Activated CD4-positive, alpha-beta T cell treated with anti-CD3 and anti-CD28 coated beads, Interleukin-2, Interleukin-6, amounts not matched to agents 100 ng/mL and 50 ng/mL, durations not matched to agents 16 hours and 8 hours (primary cell): ENCODE data around the gene ENO3.
"Not testable (repeated sequence)": the region's sequence is repeated elsewhere in the genome, so short reads cannot be mapped to it uniquely, and the experiment has no call there.

ENCODE experiments used
- DNase-seq: peaks from one replicate; pipeline ENCODE4 v3.0.0-alpha.2; 2020

The ENO3 gene

DNA sequence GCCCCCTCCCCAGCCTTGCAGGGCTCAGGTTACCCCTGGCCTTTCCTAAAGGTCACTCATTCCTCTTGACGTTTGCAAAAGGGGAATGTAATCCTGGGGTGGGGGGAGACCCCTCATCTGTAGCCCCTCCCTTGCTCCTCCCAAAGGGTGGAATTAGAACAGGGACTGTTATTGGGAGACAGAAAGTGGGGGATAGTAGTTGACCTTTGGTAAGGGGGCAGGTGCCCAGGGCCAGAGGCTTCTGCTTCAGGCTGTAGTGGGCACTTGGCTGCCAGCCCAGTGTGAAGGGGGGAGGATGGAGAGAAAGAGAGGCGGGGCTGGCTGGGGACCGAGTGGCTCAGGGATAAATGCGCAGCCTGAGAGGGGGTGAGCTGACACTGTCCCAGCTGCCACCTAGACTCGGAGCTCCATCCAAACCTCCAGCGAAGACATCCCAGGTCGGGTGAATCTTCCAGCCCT is at the start of gene ENO3:
Gene ENO3, plus strand, starts transcription at position 374 of the 459 bp plus-strand sequence. CDS start 711 bp downstream, outside the sequence.
- peak; percentile 12 for DNase-seq

DNA sequence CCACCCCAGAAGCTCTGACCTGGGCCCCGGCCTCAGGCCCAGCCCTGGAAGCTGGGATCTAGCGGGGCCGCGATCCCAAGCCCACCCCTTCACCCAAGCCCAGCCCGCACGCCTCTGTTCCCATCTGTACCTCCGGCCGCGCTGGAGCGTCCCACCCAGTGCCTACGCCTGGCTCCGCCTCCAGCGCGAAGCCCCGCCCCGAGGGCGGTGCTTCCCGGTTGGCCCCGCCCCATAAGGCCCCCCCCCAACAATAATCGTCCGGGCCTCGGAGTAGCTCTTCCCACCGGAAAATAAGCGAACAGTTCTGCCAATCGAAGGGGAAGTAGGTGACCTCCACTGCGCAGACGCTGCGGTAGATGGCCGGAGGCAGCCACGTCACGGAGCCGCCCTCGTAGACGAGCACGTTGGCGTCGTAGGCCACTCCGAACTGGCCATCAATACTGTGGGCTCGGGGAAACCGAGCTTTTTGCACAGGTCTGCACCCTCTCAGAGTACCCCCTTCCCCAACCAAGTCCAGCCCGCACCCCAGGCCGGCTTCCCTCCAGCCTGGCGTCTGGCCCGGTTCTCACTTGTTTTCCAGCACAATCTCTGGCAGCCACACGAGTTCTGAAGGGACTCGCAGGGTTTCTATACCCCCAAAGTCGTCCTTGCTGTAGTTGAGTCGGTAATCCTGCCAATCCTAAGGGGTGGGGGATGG is 49.1 kb upstream of the ENO3 start:
- DNase-seq, result no peak

DNA sequence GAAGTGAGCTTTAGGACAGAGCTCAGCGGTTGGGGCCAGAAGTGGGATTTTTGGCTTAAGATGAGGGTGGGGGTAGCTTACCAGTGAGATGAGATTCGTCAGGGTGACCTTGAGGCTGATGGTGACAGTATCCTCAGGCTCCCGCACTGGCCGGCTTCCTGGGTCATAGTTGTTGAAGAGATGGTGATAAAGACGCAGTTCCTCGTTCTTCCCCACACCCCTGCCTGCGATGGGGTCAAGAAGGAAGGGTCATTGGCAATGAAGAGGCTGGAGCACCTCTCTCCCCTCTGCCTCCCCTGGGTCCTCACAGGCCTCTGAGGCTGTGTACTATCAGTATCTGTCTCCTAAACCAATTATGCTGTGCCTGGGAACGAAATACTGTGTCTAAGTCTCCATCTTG is 48.4 kb upstream of the ENO3 start:
- DNase-seq, result no peak

- peak; percentile 84 for DNase-seq
Measured at GRCh38 chr17:4903051-4903818, 47.7 kb upstream of the ENO3 start, which contains the start of gene CHRNE. Gene CHRNE (minus strand): TSS chr17:4903098. CDS start chr17:4903063, 35 bp downstream.

DNA sequence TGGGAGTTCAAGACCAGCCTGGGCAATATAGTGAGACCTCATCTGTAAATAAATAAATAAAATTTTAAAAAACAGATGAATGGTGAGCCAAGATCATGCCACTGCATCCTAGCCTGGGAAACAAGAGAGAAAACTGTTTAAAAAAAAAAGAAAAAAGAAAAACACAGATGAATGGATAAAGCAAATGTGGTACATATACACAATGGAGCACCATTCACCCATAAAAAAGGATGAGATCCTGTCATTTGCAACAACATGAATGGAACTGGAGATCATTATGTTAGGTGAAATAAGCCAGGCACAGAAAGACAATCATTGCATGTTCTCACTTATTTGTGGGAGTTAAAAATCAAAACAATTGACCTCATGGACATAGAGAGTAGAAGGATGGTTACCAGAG is 44.3 kb upstream of the ENO3 start:
- not testable (repeated sequence) for DNase-seq

DNA sequence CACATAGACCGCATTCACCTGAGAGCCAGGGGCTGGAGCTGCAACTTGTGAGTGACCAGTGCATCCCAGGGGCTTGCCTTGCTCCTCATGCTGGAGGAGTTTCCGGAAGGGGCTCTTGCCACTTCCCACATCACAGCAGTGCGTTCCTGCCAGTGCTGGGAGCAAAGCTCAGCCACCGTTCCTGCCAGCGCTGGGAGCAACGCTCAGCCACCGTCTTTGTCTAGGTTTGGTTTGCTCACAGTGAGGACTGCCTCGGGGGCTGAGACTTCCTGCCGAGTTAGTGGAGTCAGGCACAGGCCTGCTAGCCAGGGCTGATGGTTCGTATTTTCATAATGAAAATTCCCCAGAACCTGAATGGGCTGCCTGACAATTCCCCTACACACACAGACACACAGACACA is 42.6 kb upstream of the ENO3 start:
- DNase-seq, result peak; percentile 13

DNA sequence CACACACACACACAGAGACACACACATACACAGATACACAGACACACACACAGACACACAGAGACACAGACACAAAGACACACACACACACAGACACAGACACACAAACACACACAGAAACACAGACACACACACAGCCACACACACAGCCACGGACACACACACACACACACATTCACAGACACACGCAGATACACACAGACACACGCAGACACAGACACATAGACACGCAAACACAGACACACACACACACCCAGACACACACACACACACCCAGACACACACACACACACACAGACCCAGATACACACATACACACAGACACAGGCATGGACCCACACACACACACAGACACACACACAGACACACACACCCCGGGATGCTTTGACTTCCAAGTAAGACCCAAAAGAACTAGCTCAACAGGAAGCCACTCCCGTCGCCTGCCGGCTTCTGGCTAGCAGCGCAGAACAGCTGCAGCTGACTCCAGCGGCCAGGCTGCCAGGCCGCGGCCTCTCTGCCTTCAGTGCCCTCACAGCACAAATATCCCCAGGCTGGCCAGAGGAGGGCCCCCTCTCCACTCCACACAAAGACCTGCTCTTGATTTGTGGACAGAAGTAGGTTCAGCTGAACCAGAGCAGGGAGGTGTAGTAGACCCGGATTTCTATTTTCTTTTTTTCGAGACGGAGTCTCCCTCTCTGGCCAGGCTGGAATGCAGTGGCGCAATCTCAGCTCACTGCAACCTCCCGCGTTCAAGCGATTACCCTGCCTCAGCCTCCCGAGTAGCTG is 42.0 kb upstream of the ENO3 start:
- DNase-seq, result peak; percentile 76

DNA sequence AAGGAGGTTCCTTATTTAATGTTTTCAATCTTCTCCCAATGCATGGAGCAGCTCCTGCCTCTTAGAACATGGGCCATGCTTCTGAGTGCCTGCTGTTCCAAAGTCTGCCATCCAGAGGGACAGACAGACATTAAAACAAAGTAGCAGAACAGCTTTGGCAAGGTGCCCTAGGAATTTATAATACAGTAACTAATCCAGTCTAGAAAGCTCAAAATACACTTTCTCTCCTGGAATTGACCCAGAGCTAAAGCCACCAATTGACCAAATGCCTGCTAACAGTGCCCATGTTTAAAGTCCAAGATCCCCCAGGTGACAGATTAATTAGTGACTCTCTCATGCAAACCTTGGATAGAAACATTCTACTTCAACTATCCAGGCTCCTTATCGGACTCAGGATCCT is 36.9 kb upstream of the ENO3 start:
- DNase-seq, result no peak

GRCh38 chr17:4914551-4914950 is 36.4 kb upstream of the ENO3 start:
- DNase-seq, result not testable (repeated sequence)

DNA sequence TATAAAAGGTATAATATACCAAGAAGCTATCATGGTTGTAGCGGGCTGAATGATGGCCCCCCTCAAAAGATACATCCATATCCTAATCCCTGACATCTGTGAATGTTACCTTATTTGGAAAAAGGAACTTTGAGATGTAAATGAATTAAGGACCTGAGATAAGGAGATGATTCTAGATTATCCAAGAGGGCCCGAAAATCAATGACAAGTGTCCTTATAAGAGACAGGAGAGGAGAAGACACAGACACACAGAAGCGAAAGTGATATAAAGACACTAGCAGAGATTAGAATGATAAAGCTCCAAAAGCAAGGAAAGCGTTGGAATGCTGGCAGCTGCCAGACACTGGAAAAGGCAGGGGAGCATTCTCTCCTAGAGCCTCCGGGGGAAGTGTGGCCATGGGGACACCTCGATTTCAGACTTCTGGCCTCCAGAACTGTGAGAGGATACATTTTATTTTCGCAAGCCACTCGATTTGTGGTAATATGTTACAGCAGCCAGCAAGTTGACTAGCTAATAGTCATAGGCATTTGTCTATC is 31.3 kb upstream of the ENO3 start:
- no peak for DNase-seq

DNA sequence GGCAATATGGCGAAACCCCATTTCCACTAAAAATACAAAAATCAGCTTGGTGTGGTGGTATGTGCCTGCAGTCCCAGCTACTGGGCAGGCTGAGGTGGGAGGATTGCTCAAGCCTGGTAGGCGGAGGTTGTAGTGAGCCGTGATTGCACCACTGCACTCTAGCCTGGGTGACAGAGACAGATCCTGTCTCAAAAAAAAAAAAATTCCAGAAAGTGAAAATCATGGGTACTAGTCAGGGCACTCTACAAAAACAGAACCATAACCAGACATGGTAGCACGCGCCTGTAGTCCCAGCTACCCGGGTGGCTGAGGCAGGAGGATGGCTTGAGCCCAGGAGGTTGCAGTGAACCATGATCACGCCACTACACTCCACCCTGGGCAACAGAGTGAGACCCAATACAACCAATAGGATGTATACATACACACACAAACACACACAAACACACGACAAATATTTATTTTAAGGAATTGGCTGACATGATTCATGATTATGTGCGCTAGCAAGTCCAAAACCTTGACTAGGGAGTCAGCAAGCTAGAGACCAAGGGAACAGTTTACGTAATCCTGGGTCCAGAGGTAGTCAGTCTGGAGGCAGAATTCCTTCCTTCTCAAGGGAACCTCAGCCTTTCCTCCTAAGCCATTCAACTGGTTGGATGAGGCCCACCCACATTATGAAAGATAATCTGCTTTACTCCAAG is 30.4 kb upstream of the ENO3 start:
- DNase-seq, result no peak

GRCh38 chr17:4921320-4921719 is 29.6 kb upstream of the ENO3 start:
- no peak for DNase-seq

DNA sequence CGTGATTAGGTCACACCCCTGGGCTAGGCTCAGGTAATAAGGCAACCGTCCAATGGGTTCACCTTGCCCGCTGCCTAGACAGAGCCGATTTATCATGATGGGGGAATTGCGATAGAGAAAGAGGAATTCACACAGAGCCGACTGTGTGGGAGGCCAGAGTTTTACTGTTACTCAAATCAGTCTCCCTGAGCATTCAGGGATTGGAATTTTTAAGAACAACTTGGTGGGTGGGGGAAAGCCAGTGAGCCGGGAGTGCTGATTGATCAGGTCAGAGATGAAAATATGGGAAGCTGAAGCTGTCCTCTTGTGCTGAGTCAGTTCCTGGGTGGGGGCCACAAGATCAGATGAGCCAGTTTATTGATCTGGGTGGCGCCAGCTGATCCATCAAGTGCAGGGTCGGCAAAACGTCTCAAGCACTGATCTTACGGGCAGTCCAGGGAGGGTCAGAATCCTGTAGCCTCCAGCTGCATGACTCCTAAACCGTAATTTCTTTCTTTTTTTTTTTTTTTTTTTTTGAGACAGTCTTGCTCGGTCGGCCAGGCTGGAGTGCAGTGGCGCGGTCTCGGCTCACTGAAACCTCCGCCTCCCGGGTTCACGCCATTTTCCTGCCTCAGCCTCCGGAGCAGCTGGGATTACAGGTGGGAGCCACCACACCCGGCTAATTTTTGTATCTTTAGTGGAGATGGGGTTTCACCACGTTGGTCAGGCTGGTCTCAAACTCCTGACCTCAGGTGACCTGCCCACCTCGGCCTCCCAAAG is 24.2 kb upstream of the ENO3 start:
- DNase-seq, result not testable (repeated sequence)

GRCh38 chr17:4928881-4929280 is 22.0 kb upstream of the ENO3 start:
- no peak for DNase-seq

DNA sequence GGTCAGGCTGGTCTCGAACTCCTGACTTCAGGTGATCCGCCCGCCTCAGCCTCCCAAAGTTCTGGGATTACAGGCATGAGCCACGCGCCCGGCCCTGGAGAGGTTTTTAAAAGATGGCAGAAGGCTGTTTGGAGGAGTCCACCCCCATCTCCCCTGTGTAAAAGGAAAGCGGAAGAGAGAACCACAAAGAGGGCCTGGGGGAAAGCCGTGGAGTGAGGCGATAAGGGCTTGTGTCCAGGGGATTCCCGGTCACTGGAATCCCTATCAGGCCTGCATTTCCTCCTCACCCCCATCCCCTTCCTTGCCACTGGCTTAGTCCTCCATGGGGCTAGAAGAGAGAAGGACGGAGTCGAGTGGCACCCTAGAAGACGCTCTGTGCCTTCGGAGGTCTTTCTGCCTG is 19.0 kb upstream of the ENO3 start, which contains the start of gene GP1BA:
Gene GP1BA, plus strand, starts transcription at position 315 of the 400 bp plus-strand sequence. CDS start 328 bp downstream, outside the sequence.
- no peak for DNase-seq

GRCh38 chr17:4932756-4933155 is 18.2 kb upstream of the ENO3 start:
- DNase-seq, result no peak

DNA sequence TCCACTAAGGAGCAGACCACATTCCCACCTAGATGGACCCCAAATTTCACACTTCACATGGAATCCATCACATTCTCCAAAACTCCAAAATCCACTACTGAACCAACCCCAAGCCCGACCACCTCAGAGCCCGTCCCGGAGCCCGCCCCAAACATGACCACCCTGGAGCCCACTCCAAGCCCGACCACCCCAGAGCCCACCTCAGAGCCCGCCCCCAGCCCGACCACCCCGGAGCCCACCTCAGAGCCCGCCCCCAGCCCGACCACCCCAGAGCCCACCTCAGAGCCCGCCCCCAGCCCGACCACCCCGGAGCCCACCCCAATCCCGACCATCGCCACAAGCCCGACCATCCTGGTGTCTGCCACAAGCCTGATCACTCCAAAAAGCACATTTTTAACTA is 17.3 kb upstream of the ENO3 start:
- DNase-seq, result no peak

DNA sequence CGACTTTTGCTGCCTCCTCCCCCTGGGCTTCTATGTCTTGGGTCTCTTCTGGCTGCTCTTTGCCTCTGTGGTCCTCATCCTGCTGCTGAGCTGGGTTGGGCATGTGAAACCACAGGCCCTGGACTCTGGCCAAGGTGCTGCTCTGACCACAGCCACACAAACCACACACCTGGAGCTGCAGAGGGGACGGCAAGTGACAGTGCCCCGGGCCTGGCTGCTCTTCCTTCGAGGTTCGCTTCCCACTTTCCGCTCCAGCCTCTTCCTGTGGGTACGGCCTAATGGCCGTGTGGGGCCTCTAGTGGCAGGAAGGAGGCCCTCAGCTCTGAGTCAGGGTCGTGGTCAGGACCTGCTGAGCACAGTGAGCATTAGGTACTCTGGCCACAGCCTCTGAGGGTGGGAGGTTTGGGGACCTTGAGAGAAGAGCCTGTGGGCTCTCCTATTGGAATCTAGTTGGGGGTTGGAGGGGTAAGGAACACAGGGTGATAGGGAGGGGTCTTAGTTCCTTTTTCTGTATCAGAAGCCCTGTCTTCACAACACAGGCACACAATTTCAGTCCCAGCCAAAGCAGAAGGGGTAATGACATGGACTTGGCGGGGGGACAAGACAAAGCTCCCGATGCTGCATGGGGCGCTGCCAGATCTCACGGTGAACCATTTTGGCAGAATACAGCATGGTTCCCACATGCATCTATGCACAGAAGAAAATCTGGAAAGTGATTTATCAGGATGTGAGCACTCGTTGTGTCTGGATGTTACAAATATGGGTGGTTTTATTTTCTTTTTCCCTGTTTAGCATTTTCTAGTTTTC is 16.5 kb upstream of the ENO3 start:
- peak; percentile 32 for DNase-seq

DNA sequence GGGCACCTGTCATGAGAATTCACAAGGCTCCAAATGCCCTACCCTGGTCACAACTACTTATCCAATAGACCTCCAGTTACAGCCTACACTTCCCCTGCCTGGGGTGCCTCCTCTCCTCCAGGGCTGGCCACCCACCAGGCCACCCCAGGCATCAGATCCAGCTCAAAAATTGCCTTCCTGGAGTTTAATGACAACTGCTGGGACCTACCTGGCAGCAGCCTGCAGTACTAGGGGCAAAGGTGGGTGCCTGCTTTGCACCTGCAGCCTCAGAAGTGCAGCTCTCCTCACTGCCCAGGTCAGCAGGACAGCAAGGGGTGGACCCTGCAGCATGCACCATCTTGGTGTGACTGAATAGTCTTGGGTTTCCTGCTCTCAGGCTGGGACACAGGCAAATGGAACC is 15.3 kb upstream of the ENO3 start:
- no peak for DNase-seq

DNA sequence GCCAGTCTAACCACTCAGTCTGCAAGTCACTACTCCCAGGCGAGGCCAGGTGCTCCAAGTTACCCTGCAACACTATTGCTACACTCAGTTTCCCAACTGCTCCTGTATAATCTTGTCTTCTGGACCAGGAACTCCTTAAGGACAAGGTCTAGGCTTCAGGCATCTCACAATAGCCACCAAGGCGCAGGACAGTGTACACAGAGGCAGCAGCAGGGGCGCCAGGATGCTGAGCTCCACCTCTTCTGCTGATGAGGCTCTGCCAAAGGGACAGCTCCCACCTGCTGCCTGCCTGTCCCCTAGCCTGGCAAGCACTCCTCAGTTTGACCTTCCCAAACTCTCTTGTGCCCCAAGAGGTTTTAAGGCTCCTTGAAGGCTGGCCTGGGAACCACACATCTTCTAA is 14.5 kb upstream of the ENO3 start:
- DNase-seq, result no peak

GRCh38 chr17:4937553-4937952 is 13.4 kb upstream of the ENO3 start:
- DNase-seq, result no peak
